Gastroesophageal sphincter (tissue), 3 donors: Measurements from ENCODE around the gene PWWP2B.

ENCODE experiments used
- CTCF ChIP-seq, 4 experiments: fragments of 200-600 bp in 2 of 4; fragments of 450-650 bp in 2 of 4; sonication (generic) in 1 of 4; IDR thresholded peaks; one replicate each; pipeline ENCODE4 v1.5.1; 2017 to 2019; ENCODE audit warnings: antibody characterized with exemption in 4 of 4, mild to moderate bottlenecking in 2 of 4, moderate library complexity in 2 of 4
- EP300 ChIP-seq: sonication (generic); formaldehyde crosslinking; IDR thresholded peaks from one replicate; pipeline ENCODE4 v1.6.1; 2017; ENCODE audit warnings: antibody characterized with exemption, mild to moderate bottlenecking
- POLR2AphosphoS5 ChIP-seq: sonication (generic); formaldehyde crosslinking; IDR thresholded peaks from one replicate; pipeline ENCODE4 v1.6.1; 2017; ENCODE audit warnings: antibody characterized with exemption

GRCh38 chr10:132383101-132383500, 13.9 kb upstream of the PWWP2B start:
- TF ChIP-seq POLR2AphosphoS5 (no peak), CTCF (IDR thresholded peaks at IDR 0.05) (no peak), EP300 (no peak)
